CD4-positive, alpha-beta T cell treated with Interleukin-10 for 1 hour (primary cell): ENCODE data around the gene KNSTRN.
A peak's percentile ranks its signal among the peaks of the same experiment; 100 is the strongest.

Experiments
- DNase-seq: peaks from one replicate; pipeline ENCODE4 v3.0.0-alpha.2; 2020

Gene KNSTRN

GRCh38 chr15:40346579-40347558, 35.7 kb upstream of the KNSTRN start:
- DNase-seq, result no peak

- DNase-seq, result no peak
Observed at GRCh38 chr15:40347559-40348473, 34.7 kb upstream of the KNSTRN start.

- no peak for DNase-seq
Observed at GRCh38 chr15:40348474-40348870, 34.0 kb upstream of the KNSTRN start.

- no peak for DNase-seq
Observed at GRCh38 chr15:40349163-40349562, 33.4 kb upstream of the KNSTRN start.

GRCh38 chr15:40352281-40352901, 30.1 kb upstream of the KNSTRN start:
- no peak for DNase-seq

- no peak for DNase-seq
Observed at GRCh38 chr15:40353697-40354096, 28.8 kb upstream of the KNSTRN start.

GRCh38 chr15:40354408-40355171, 27.9 kb upstream of the KNSTRN start:
- no peak for DNase-seq

- DNase-seq, result no peak
Observed at GRCh38 chr15:40355976-40356585, 26.4 kb upstream of the KNSTRN start.

- no peak for DNase-seq
Observed at GRCh38 chr15:40357246-40357645, 25.3 kb upstream of the KNSTRN start.

GRCh38 chr15:40357723-40358470, 24.6 kb upstream of the KNSTRN start, which contains the start of gene DISP2:
Gene DISP2 (plus strand): TSS chr15:40358219. CDS start chr15:40358322, 103 bp downstream.
- DNase-seq, result peak; percentile 91

GRCh38 chr15:40358471-40359353, 23.8 kb upstream of the KNSTRN start:
- no peak for DNase-seq

GRCh38 chr15:40360015-40360414, 22.5 kb upstream of the KNSTRN start:
- DNase-seq, result no peak

- no peak for DNase-seq
Observed at GRCh38 chr15:40361640-40362039, 20.9 kb upstream of the KNSTRN start.

GRCh38 chr15:40363611-40364010, 18.9 kb upstream of the KNSTRN start:
- DNase-seq, result no peak

GRCh38 chr15:40364251-40364650, 18.3 kb upstream of the KNSTRN start:
- no peak for DNase-seq

GRCh38 chr15:40365016-40365415, 17.5 kb upstream of the KNSTRN start:
- no peak for DNase-seq

- no peak for DNase-seq
Observed at GRCh38 chr15:40365624-40366456, 16.7 kb upstream of the KNSTRN start.

- DNase-seq, result no peak
Observed at GRCh38 chr15:40366457-40367370, 15.8 kb upstream of the KNSTRN start.
